22Rv1 (cell line): ENCODE measurements around the gene GPD2.

Experiments
- CTCF ChIP-seq: fragments of 450-650 bp; IDR thresholded peaks from 2 replicates; pipeline ENCODE4 v1.5.1; 2017; ENCODE audit warnings: mild to moderate bottlenecking
- ZFX ChIP-seq: fragments of 450-650 bp; IDR thresholded peaks from 2 replicates; pipeline ENCODE4 v1.6.1; 2017; ENCODE audit warnings: antibody characterized with exemption, borderline replicate concordance

- TF ChIP-seq CTCF: no peak
- TF ChIP-seq ZFX: no peak
These were observed 128.0 kb downstream of the GPD2 start for GRCh38 chr2:156563994-156564753.
